Right ventricle myocardium superior (tissue), 1 donor: ENCODE measurements around the gene DVL2. TPM values are rescaled to one million over a fixed set of nuclear protein-coding genes. Genes with fewer than 3 reads are reported as not detected.

Experiments used
- ATAC-seq: fragments of 200-7000 bp; cut with Tn5 transposase; one replicate; pipeline ENCODE4 v1.9.1; 2020; ENCODE audit warnings: mild to moderate bottlenecking; ENCODE audit not compliant: poor library complexity
- DNase-seq: peaks from one replicate; pipeline ENCODE4 v3.0.0-alpha.2; 2020
- intact Hi-C: fragments of 100-400 bp; cut with DNase I; formaldehyde crosslinking; loops from one replicate; pipeline ENCODE4 v1.11.2; 2022
- total RNA-seq: library from RNA; stranded (reverse); fragmentation: NEBNext Ultra II Directional; extraction: Animal tissue kit (Norgen Biotek cat#: 25700); gene quantifications from one replicate; pipeline ENCODE4 v1.2.1, GENCODE V29; 2021
- donor health status: DM: no; HTN: yes; CAD: no; lungs with severe emphysema.

Gene DVL2
- total RNA-seq, 1 donor from 2014 or later, result 20.4 TPM

- intact Hi-C loops, result no loop called here
- DNase-seq (no peak), ATAC-seq (no peak)
Measured at GRCh38 chr17:7211491-7212273, 22.6 kb downstream of the DVL2 start.

GRCh38 chr17:7208754-7209460 lies 25.4 kb downstream of the DVL2 start:
- intact Hi-C loops, result no loop called here
- ATAC-seq (no peak), DNase-seq (no peak)

GRCh38 chr17:7208027-7208571 lies 26.2 kb downstream of the DVL2 start:
- intact Hi-C loops, result no loop called here
- no peak for ATAC-seq
- DNase-seq, result no peak

- no peak for ATAC-seq
- intact Hi-C loops, result no loop called here
- no peak for DNase-seq
Measured at GRCh38 chr17:7207120-7208001, 27.0 kb downstream of the DVL2 start.

- no peak for DNase-seq
- intact Hi-C loops, result no loop called here
- no peak for ATAC-seq
Measured at GRCh38 chr17:7205561-7205960, 28.8 kb downstream of the DVL2 start.

- ATAC-seq, result peak; percentile 90
- intact Hi-C loops, result no loop called here
Measured at GRCh38 chr17:7204828-7205461, 29.4 kb downstream of the DVL2 start.

GRCh38 chr17:7204336-7204735 lies 30.0 kb downstream of the DVL2 start:
- intact Hi-C loops, result no loop called here
- DNase-seq, result no peak
- ATAC-seq, result peak; percentile 5

More at GRCh38 chr17:7204828-7205461, 29.4 kb downstream of the DVL2 start:
- DNase-seq, result peak; percentile 93

- DNase-seq, result no peak
- intact Hi-C loops, result no loop called here
- ATAC-seq, result no peak
Measured at GRCh38 chr17:7203391-7203790, 30.9 kb downstream of the DVL2 start.

- ATAC-seq (no peak), DNase-seq (no peak)
- intact Hi-C loops, result no loop called here
Measured at GRCh38 chr17:7196651-7197401, 37.5 kb downstream of the DVL2 start.

GRCh38 chr17:7195971-7196370 lies 38.3 kb downstream of the DVL2 start:
- DNase-seq (peak; percentile 26), ATAC-seq (no peak)
- intact Hi-C loops, result no loop called here

GRCh38 chr17:7192271-7192937 lies 41.9 kb downstream of the DVL2 start:
- DNase-seq (peak; percentile 3), ATAC-seq (peak; percentile 7)
- intact Hi-C loops, result no loop called here

GRCh38 chr17:7191571-7192270 lies 42.6 kb downstream of the DVL2 start:
- ATAC-seq (peak; percentile 84), DNase-seq (peak; percentile 44)
- intact Hi-C loops, result no loop called here

- DNase-seq, result no peak
- intact Hi-C loops, result no loop called here
Measured at GRCh38 chr17:7191069-7191468, 43.2 kb downstream of the DVL2 start.

GRCh38 chr17:7190276-7190917 lies 43.9 kb downstream of the DVL2 start:
- intact Hi-C loops, result no loop called here
- ATAC-seq (no peak), DNase-seq (no peak)

More at GRCh38 chr17:7191069-7191468, 43.2 kb downstream of the DVL2 start:
- no peak for ATAC-seq

GRCh38 chr17:7186241-7186640 lies 48.1 kb downstream of the DVL2 start:
- ATAC-seq, result no peak
- intact Hi-C loops, result no loop called here
- no peak for DNase-seq

GRCh38 chr17:7184647-7185046 lies 49.7 kb downstream of the DVL2 start:
- ATAC-seq, result no peak
- intact Hi-C loops, result no loop called here
- DNase-seq, result no peak
